ENCODE data around the gene TBC1D5.

GRCh38 chr3:17733215-17733614 is 9.2 kb downstream of the TBC1D5 start:
- TF ChIP-seq, protein P1, sequence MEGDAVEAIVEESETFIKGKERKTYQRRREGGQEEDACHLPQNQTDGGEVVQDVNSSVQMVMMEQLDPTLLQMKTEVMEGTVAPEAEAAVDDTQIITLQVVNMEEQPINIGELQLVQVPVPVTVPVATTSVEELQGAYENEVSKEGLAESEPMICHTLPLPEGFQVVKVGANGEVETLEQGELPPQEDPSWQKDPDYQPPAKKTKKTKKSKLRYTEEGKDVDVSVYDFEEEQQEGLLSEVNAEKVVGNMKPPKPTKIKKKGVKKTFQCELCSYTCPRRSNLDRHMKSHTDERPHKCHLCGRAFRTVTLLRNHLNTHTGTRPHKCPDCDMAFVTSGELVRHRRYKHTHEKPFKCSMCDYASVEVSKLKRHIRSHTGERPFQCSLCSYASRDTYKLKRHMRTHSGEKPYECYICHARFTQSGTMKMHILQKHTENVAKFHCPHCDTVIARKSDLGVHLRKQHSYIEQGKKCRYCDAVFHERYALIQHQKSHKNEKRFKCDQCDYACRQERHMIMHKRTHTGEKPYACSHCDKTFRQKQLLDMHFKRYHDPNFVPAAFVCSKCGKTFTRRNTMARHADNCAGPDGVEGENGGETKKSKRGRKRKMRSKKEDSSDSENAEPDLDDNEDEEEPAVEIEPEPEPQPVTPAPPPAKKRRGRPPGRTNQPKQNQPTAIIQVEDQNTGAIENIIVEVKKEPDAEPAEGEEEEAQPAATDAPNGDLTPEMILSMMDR (IDR thresholded peaks at IDR 0.05), result no peak
- TF ChIP-seq EZH2 (IDR thresholded peaks at IDR 0.05; ENCODE audit: borderline replicate concordance, insufficient read depth, low read depth, low read length, poor library complexity, severe bottlenecking), result no peak

Data from B cell (primary cell).